Iris pigment epithelial cell (primary cell): ENCODE measurements around the gene MYOZ1.

ENCODE experiments used
- DNase-seq: peaks from one replicate; pipeline ENCODE4 v3.0.0-alpha.2; 2011; ENCODE audit warnings: low read depth

Gene MYOZ1

GRCh38 chr10:73593110-73593509, 48.2 kb downstream of the MYOZ1 start:
- DNase-seq = no peak

DNA sequence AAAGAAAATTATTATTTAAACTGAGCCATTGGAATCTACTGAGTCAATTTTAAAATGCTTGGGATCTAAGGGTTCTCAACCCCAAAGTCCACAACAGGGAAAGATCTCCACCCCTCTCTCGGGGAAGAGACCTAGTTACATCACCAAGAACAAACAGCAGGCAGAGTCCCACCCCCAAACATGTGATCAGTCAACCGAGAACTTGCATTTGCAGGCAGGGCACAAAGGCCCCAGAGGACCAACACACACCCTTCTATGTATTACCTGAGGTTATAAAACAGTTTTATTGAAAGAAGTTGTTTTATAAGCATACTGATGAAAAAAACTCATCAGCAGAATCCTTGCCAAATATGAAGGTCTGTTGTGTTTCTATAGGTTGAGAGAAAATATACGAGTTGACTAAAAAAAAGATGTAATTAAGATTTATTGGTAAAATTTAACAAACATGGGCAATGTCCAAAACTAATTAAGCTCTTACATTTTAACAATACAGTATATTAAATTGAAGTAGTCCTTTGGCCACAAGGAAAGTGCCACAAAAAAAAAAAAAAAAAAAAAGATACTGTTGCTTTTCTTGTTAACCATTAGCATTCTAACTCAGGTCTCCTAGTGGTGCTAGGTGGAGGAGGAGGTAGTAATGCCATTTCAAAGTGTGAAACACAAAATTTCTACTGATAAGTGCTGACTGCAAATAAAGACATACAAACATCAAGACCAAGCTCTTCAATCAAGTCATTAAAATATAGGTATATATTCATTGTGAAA, 49.2 kb downstream of the MYOZ1 start:
- DNase-seq = peak; percentile 52

DNA sequence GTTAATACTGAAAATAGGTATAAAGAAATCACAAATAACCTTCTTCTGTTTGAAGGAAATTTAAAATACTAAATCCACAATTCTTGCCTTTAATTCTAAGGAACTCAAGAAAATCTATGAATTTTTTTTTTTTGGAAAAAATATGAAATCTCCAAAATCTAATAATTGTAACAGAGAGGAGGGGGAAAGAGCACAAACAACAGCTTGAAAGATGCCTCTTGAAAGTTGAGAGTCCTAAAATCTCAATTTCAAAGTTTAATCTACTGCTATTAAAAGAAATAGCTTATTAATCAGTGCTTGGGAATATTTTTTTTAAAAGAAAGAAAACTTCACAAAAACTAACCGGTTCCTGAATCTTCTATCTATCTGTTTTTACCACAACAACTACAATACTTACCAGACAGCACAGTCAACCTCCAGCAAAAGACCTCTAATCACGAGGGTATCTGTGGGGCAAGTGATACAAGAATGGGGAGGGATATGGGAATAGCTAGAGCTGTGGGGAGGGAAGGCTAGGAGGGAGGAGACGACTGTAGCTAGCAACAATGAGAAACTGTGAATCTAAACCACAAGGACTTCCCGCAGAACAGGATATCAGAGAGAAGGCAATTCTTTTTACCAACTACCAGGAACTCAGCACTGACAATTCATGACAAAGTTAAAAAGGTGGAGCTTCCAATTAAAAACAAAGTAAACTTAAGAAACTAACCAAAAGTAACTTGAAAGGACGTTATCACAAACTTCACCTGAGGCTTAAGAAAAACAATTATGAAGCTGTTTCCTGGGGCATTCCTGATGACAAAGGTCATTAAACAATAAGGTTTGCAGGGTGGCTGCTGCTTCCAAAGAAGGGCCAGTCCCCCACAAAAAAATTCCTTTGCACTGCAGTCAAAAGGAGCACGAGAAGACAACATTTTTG, 50.1 kb downstream of the MYOZ1 start, which contains the start of gene USP54:
Gene USP54 (minus strand): TSS at position 462 of the 919 bp plus-strand sequence. CDS start 15,684 bp downstream, outside the sequence.
- peak; percentile 87 for DNase-seq

DNA sequence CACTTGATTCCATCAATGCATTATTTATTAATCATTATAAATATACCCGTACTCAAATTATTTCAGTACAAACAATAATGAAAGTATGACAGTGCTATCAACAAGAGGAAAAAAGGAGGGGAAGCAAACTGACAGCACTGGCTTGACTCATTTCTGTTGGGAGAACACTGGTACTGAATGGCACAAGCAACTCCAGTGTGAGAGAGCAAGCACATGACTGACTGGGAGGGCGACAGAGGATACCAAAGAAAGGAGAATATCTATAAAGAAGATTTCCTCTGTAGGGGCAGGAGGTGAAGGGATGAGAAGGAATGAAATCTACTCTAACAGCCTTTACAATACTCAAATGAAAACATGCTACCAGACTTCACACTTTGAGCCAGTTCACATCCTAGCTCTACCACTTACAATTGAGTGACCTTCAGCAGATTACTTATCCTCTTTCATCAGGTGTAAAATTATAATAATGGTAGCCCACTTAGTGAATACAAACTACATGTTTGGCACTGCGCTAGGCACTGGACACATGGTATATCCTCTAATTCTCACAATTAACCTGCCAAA, 51.6 kb downstream of the MYOZ1 start:
- DNase-seq = peak; percentile 80

DNA sequence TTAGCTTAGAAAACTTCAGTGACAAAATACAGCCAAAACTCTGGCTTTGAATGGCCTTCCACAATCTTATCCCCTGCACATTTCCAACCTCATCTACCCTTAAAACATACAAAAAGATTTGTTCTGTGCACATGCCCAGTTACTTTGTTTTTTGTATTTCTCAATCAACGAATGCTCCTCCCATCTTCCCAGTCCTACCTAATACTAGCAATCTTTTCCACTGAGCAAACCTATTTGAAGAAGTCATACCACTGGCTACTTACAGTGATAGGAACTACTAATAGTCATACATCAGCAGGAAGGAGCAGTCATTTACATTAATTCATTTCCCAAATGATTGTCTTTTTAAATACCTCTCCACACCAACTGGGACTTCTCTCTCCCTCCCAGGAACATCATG, 52.6 kb downstream of the MYOZ1 start:
- peak; percentile 76 for DNase-seq

DNA sequence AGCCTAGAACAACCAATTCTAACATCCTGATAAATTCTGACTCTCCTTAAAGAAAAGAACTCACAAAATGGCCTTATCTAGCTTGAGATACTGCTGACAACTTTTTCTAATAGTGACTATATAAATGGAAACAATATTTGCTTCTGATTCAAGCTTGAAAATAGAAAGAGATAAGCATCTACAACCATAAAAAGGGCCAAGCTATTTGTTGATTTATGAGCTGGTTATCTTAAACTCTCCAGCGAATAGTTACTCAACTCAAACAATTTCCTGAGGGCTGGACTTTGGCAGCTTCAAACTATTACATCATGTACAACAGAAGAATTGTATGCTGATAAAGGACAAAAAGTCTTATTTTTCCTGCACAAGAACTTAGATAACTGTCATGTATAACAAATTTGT, 54.7 kb downstream of the MYOZ1 start:
- DNase-seq = peak; percentile 91

- peak; percentile 85 for DNase-seq
Observed at GRCh38 chr10:73585327-73585726, 55.9 kb downstream of the MYOZ1 start.

- DNase-seq = peak; percentile 39
Observed at GRCh38 chr10:73584737-73585136, 56.5 kb downstream of the MYOZ1 start.

DNA sequence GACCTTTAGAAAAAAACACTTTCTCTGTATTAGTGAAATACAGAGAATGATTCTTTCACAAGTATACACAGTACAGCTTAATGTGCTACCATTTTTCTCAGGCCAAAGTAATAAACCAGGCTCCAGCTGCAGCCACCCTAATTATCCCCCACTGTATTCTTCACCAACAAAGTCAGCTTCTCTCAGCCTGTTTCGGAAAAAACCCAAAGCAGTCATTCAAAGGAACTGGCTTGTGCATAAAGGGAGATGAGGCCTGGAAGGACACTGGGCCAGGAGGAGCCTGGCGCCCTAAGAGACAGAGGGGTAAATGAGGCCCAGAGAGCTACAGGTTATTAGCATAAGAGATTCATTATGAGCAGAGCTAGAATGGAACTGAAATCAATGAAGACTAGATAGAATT, 59.4 kb downstream of the MYOZ1 start:
- DNase-seq = no peak
